ENCODE measurements around the gene TPD52L1. TPM values are rescaled to one million over a fixed set of nuclear protein-coding genes. Genes with fewer than 3 reads are reported as not detected.

The TPD52L1 gene
- total and polyA plus RNA-seq, 2 donors (not counting 3 experiments of a cell fraction or from before 2014, with no cell fraction given): 0.29 to 0.37 TPM

- no peaks in the 10 kb centered on the region for H3K4me1 ChIP-seq (ENCODE audit: control insufficient read depth, extremely low read depth, insufficient read depth, low read length)
- no peaks in the 10 kb centered on the region for H4K20me1 ChIP-seq (replicated peaks; ENCODE audit: control insufficient read depth, extremely low read depth, insufficient read depth, low read length)
- H3K27ac ChIP-seq (ENCODE audit: insufficient read depth, low read depth, low read length): no peak overlapping the region
- no peaks in the 10 kb centered on the region for H3K36me3 ChIP-seq (ENCODE audit: control insufficient read depth in 2 of 2, extremely low read depth in 1 of 2, insufficient read depth in 2 of 2, low read length in 2 of 2)
- FAIRE-seq (no peak), DNase-seq (ENCODE audit: low read depth, low spot score) (no peak)
- no peak overlapping the region for H2AFZ ChIP-seq (ENCODE audit: low read depth, low read length)
- intact Hi-C loops (cut with micrococcal nuclease) (no loop called here), dilution Hi-C loops (cut with MboI; ENCODE audit: extremely low pct_ligation_motif_present, low sequenced_read_pairs) (loop anchor here (25.0 kb wide), 1 partner anchor 260 kb away; no protein-coding TSS in a partner anchor)
- no peaks in the 10 kb centered on the region for H3K9me1 ChIP-seq (replicated peaks; ENCODE audit: control insufficient read depth, extremely low read depth, insufficient read depth, low read length)
- H3K4me2 ChIP-seq (ENCODE audit: insufficient read depth, low read length): no peak overlapping the region
- no peaks in the 10 kb centered on the region for H3K9me3 ChIP-seq (replicated peaks; ENCODE audit: control insufficient read depth, insufficient read depth, low read length)
- TF ChIP-seq POLR2AphosphoS5 (IDR thresholded peaks at IDR 0.05; ENCODE audit: insufficient read depth, low read depth, low read length): no peak
- no peak for TF ChIP-seq CTCF (IDR thresholded peaks at IDR 0.05; ENCODE audit: extremely low read depth in 1 of 2, insufficient read depth in 1 of 2, low read depth in 1 of 2, low read length in 2 of 2)
- TF ChIP-seq POLR2A (IDR thresholded peaks at IDR 0.05; ENCODE audit: low read depth, low read length): no peak
- no peak for TF ChIP-seq GATA2 (IDR thresholded peaks at IDR 0.05; ENCODE audit: insufficient read depth, insufficient read length, low read depth, low read length)
- no peak for TF ChIP-seq MAX (IDR thresholded peaks at IDR 0.05; ENCODE audit: insufficient read depth, insufficient read length)
- CTCF ChIA-PET: interaction anchor here (5.6 kb wide), 1 partner anchor 251 kb away, joined by 28 read pairs; no protein-coding TSS in a partner anchor
- BruUV-seq (replicated peaks): no TSS peak
- no peaks in the 10 kb centered on the region for H3K27me3 ChIP-seq (ENCODE audit: control insufficient read depth in 2 of 2, insufficient read depth in 2 of 2, low read length in 2 of 2)
- H3K4me3 ChIP-seq (replicated peaks in 1 of 3; ENCODE audit: insufficient read depth in 1 of 3, low read depth in 1 of 3, low read length in 3 of 3): no peak overlapping the region
- no peak overlapping the region for H3K9ac ChIP-seq (replicated peaks; ENCODE audit: extremely low read depth, insufficient read depth, low read length)
- POLR2A ChIA-PET: no interaction called here
- H3K79me2 ChIP-seq (ENCODE audit: control insufficient read depth, insufficient read depth, low read length): no peaks in the 10 kb centered on the region
Measured at GRCh38 chr6:125121894-125122293, 31.7 kb upstream of the TPD52L1 start.

- no TSS peak for BruUV-seq (replicated peaks)
- Histone ChIP-seq H3K79me2 (ENCODE audit: control insufficient read depth, insufficient read depth, low read length) (no peaks in the 10 kb centered on the region), H3K27me3 (ENCODE audit: control insufficient read depth in 2 of 2, insufficient read depth in 2 of 2, low read length in 2 of 2) (no peaks in the 10 kb centered on the region), H4K20me1 (replicated peaks; ENCODE audit: control insufficient read depth, extremely low read depth, insufficient read depth, low read length) (no peaks in the 10 kb centered on the region), H3K4me2 (ENCODE audit: insufficient read depth, low read length) (no peak overlapping the region), H3K9ac (replicated peaks; ENCODE audit: extremely low read depth, insufficient read depth, low read length) (no peak overlapping the region), H2AFZ (ENCODE audit: low read depth, low read length) (no peak overlapping the region), H3K9me1 (replicated peaks; ENCODE audit: control insufficient read depth, extremely low read depth, insufficient read depth, low read length) (no peaks in the 10 kb centered on the region), H3K4me1 (ENCODE audit: control insufficient read depth, extremely low read depth, insufficient read depth, low read length) (no peaks in the 10 kb centered on the region), H3K36me3 (ENCODE audit: control insufficient read depth in 2 of 2, extremely low read depth in 1 of 2, insufficient read depth in 2 of 2, low read length in 2 of 2) (no peaks in the 10 kb centered on the region), H3K27ac (ENCODE audit: insufficient read depth, low read depth, low read length) (no peak overlapping the region), H3K9me3 (replicated peaks; ENCODE audit: control insufficient read depth, insufficient read depth, low read length) (no peaks in the 10 kb centered on the region), H3K4me3 (replicated peaks in 1 of 3; ENCODE audit: insufficient read depth in 1 of 3, low read depth in 1 of 3, low read length in 3 of 3) (no peak overlapping the region)
- TF ChIP-seq MAX (IDR thresholded peaks at IDR 0.05; ENCODE audit: insufficient read depth, insufficient read length) (no peak), CTCF (IDR thresholded peaks at IDR 0.05; ENCODE audit: extremely low read depth in 1 of 2, insufficient read depth in 1 of 2, low read depth in 1 of 2, low read length in 2 of 2) (no peak), EZH2 (IDR thresholded peaks at IDR 0.05; ENCODE audit: borderline replicate concordance, low read depth, low read length, severe bottlenecking) (no peak), FOS (IDR thresholded peaks at IDR 0.05; ENCODE audit: borderline replicate concordance, insufficient read depth, low read length) (no peak), POLR2AphosphoS5 (IDR thresholded peaks at IDR 0.05; ENCODE audit: insufficient read depth, low read depth, low read length) (no peak), GATA2 (IDR thresholded peaks at IDR 0.05; ENCODE audit: insufficient read depth, insufficient read length, low read depth, low read length) (no peak), MYC (IDR thresholded peaks at IDR 0.05; ENCODE audit: low read depth, low read length) (no peak), JUN (IDR thresholded peaks at IDR 0.05; ENCODE audit: borderline replicate concordance, insufficient read depth, insufficient read length, low read depth) (no peak), POLR2A (IDR thresholded peaks at IDR 0.05; ENCODE audit: low read depth, low read length) (no peak)
- POLR2A ChIA-PET: no interaction called here
- FAIRE-seq (no peak), DNase-seq (ENCODE audit: low read depth, low spot score) (no peak)
- intact Hi-C loops (cut with micrococcal nuclease): no loop called here
- dilution Hi-C loops (cut with MboI; ENCODE audit: extremely low pct_ligation_motif_present, low sequenced_read_pairs): loop anchor here (25.0 kb wide), 1 partner anchor 261 kb away; no protein-coding TSS in a partner anchor
- CTCF ChIA-PET: interaction anchor here (1.8 to 5.6 kb wide), 4 partner anchors 9 to 252 kb away, joined by 5 to 28 read pairs (median 12); no protein-coding TSS in a partner anchor
Measured at GRCh38 chr6:125123051-125123450, 30.5 kb upstream of the TPD52L1 start.

Measured in endothelial cell of umbilical vein (primary cell).